ENCODE measurements around the gene HEXB.
"Not testable (repeated sequence)": the region's sequence is repeated elsewhere in the genome, so short reads cannot be mapped to it uniquely, and the experiment has no call there.

Gene HEXB

DNA sequence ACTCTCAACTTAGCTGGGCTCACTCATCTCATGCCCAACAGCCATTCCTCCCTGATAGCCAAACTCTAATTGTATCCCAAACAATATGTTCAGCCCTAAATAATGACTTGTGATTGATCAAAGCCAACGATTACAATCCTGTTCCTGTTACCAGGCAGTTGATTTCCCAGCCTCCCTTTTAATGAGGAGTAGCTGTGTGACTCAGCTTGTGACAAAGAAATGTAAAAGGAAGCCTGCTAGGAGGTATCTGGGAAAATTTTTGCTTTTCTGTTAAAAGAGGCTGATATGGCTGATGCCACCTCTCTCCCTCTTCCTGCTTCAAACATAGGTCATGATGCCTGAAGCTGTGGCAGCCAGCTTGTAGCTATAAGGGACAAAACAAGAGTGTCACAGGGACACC, 24.9 kb upstream of the HEXB start:
- no peak for DNase-seq

DNA sequence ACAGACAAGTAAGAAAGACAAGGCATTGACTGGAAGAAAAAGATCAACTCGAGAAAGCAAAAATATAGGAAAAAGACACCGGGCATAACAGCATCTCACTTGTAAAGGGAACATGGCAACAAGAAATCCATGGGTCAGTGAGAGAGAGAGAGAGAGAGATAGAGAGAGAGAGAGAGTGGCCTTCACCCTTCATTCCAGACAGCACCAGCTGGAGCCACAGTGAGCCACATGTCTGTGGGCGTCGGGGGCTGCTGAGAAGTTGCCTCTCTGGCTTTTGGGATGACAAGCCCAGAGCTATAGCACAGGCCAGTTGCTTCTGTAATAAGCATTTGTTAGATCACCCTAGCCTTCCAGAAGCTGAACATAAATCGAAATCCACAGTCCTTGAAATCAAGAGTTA, 24.2 kb upstream of the HEXB start:
- DNase-seq = no peak

DNA sequence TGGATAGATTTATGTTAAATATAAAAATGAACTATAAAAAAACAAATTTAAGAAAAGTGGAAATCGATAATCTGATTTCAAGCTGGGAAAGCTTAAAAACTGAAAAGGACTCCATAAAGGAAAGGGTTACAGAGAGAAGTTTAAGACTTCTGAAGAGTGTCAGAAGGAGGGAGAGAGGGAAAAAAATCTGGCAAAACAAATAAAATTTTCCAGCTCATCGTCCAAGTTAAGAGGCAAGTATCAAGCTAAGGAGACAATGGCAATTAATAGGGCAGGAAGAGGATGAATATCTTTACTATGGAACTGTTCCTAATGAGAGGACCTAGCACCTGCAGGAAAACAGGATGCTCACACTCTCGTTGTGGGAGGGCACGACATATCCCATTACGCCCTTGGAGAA, 20.5 kb upstream of the HEXB start:
- DNase-seq = no peak

DNA sequence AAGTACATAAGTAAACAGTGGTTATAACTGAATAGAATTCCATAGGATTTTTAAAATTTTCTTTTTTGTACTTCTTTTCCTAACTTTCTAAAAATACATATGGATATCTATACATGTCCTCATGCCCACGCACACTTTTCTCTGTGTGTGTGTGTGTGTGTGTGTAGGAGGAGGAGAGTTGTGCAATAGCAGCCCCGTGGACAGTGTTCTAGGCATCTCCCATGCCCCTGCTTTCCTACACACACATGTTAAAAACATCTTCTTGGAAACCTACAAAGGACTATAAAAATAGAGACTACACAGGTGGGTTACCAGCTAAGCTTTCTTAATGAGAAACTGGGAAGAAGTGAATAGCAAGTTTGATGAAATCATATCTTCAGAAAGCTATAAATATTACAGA, 19.8 kb upstream of the HEXB start:
- no peak for DNase-seq

DNA sequence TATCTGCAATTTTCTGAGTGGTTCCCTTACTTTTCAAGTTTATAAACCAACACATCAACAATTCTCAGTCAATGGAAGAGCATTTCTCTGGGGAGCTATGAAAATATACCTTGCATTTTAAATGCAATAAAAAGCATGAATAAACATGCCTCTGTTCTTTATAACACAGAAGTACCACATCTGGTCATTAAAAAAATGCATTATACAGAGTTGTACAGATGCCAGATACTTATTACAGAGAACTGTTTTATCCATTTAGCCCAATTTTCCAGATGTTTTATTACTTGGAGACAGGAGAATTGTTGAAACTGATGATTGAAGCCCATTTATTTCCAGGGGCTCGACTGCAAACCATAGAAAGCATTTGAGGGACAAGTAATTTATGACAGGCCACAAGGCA, 19.2 kb upstream of the HEXB start:
- DNase-seq = no peak

DNA sequence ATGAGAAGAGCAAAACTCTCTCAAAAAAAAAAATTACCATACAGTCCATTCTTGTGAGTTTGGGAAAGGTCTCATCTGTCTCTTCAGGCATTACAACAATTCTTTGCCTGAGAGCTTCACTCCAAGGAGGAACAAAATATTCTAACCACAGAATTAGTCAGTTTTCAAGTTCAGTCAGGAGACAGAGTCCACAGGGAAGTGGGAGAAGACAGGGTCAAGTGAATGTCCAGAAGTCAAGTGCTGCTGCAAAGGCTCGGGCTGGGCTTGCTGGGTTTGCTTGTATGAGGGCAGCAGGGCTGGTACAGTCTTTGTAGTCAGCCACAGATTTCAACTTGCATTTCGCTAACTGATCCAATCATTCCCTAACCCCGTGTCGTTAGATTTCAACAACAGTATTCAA, 17.6 kb upstream of the HEXB start:
- no peak for DNase-seq

DNA sequence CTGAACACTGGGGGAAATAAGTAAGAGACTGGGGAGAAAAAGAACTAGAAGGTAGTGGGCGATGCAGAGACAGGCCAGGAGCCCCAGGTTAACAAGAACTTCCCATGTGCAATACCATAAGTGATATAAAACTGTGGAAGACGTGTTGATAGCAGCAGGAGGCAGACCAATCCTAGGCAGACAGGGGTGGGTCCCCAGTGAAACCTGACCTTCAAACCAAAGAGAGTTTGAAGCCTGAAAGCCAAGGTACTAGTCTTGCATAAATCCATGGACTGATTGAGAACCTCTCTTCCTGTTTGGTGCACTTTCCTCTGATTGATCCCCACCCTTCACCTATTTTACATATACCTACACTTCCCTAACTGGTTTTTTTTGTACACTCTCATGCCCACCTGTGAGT, 15.2 kb upstream of the HEXB start:
- DNase-seq = no peak

DNA sequence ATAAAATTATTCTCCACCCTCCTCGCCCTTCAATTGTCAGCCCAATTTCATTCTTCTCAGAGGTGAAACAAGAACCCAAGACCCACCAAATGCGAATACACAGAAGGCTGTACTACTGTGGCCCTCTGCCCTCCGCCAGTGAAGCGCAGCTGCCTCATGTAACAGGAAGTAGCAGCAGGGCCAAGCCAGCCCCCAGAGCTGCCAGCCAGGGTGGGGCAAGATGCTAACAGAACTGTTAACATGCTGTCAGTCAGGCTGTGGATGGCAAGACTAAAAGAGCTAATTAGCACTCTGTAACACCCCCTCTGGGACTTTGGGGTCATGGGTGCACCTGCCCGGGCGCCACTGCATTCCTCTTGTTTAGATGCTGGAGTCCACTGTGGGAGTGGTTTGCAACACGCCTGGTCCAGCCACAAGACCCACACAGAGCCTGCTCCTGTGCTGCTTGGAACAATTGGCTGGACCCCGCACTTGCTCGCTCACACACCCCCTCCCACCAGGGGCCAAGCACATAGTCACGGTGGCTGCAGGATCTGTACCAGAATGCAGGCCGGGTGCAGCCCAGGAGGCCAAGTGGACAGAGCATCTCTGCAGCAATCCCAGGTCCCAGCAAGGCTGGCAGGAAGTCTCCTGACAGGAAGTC, 14.5 kb upstream of the HEXB start:
- no peak for DNase-seq

DNA sequence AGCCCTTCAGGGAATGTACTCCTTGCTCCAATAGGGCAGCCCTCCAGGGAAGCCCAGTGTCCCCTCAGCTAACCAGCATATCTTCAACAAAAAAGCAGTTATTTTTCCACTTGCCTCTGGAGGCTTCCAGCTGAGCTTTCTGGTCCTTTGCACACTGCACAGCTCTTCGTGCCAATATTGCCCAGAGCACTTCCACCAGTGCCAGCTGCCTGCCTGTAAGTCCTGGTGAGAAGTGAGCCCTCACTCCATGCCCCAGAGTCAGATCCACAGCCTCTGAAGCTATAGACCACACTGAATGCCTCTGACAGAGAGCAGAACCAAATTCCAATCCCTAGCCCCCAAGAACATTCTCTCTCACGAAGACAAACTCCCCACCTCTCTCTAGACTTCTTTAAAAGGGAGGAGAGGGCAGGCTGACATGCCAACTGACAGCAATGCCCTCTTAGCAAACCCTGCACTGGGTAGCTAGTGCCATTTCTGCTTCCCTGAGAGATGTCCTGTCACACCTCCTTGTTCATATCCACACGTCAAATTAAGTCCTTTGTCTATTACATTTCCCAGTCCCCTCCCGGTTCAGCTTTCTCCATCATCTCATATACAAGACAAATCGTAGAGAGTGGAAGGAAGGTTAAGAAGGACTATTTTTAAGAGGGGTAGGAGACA, 12.7 kb upstream of the HEXB start:
- no peak for DNase-seq

DNA sequence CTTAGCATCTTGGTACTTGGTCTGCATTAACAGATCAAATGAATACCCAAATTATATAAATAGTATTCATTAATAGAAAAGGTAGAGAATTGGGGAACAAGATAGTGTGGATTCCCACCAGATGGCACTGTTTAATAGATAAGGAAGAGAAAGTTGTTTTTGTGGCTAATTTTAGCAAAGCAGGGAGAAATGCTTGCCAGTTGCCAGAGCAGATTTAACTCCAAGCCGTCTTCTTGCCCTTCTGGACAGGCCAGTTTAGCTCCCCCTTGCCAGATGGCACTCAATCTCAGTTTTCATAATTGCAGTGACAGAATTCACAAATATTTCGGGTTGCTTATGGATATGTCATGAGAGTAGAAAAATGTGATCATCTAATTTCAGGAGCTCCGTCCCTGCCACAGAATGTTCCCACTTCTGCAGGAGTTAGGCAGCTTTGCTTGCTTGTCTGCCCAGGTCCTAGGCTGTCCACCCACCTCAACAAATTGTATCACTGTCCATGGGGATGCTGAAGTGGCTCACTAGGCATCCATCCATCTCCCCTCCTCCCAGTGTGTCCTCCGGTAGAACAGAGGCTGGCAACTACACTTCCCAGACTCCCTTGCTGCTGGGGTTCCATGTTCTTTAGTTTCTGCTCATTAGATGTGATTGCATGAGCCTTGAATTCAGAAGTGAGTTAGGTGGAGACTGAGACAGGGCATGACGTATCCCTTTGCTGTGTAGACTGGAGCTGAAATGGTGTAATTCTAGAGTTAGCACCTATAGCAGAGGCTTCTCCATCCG, 11.8 kb upstream of the HEXB start:
- no peak for DNase-seq

DNA sequence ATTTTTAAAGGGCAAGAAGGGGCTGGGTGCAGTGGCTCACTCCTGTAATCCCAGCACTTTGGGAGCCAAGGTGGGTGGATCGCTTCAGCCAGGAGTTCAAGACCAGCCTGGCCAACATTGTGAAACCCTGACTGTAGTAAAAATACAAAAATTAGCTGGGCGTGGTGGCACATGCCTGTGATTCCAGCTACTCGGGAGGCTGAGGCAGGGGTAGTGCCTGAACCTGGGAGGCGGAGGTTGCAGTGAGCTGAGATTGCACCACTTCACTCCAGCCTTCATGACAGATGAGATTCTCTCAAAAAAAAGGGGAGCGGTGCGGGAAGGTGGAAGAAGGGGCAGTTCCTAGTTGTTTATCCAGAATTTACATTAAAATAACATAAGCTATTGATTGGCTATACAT, 8.6 kb upstream of the HEXB start:
- not testable (repeated sequence) for DNase-seq

DNA sequence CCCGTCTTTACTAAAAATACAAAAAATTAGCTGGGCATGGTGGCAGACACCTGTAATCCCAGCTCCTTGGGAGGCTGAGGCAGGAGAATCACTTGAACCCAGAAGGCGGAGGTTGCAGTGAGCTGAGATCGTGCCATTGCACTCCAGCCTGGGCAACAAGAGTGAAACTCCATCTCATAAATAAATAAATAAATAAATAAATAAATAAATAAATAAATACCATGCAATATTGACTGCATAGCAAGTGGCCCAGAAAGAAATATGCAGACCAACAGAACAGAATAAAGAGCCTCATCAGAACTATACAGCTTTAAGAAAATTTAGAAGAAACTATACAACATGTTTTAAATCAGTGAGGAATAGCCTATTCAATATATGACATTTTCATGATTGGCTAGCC, 6.9 kb upstream of the HEXB start:
- DNase-seq = not testable (repeated sequence)

DNA sequence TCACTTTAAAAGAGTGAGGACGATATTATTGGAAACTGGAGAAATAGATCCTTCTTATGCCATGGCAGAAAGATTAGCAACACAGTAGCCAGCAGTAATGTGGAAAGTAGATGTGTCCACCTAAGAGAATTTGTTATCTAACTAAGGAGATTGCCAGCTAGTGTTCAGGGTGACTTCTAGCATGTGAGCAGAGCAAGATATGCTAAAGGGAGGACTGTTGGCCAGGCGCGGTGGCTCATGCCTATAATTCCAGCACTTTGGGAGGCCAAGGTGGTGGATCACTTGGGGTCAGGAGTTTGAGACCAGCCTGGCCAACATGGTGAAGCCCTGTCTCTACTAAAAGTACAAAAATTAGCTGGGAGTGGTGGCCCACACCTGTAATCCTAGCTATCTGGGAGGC, 5.7 kb upstream of the HEXB start:
- not testable (repeated sequence) for DNase-seq

DNA sequence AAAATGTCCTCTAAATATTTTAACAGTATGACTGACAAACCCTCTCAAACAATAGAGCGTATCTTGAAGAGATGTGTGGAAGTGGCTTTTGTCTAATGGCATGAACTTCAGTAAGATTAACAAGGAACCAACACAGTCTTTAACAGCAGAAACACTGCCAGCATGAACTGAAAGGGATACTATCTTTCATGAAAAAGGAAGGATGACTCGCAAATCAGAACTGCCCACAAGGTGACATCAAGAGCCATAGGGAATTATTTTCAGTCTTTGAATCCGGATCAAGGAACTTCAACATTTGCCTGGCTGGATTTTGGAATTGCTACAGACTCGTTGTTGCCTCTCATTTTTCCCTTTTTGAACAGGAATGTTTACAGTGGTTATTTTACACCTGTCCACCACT, 5.1 kb upstream of the HEXB start:
- no peak for DNase-seq

DNA sequence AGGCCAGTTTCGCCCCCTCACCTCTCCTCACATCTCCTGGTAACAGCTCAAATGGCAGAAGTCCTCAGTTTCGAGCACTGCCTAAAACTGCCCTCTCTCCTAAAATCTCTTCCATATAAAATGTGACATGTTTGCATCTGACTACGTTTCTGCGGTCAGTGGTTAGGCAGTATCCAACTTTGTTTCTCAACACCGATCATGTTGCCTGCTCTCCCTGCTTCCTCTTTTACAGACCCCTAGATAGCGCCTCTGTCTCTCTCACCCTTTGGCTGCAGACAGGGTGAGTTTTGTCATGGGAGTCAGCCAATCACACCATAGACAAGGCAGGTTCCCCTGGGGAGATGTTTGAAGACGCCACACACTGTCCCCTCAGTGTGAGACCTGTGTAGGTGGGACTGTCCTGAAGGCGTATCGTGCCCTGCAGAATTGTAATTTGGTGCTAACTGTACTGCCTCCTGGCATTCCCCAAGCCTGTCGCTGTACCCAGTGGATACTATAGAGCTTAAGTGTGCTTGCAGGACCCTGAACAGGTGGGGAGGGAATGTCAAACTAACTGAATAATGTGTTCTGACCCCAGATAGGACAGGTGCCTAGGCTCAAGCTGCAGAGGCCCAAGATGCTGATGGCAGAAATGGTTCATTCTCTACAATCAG, 1.1 kb downstream of the HEXB start:
- no peak for DNase-seq

DNA sequence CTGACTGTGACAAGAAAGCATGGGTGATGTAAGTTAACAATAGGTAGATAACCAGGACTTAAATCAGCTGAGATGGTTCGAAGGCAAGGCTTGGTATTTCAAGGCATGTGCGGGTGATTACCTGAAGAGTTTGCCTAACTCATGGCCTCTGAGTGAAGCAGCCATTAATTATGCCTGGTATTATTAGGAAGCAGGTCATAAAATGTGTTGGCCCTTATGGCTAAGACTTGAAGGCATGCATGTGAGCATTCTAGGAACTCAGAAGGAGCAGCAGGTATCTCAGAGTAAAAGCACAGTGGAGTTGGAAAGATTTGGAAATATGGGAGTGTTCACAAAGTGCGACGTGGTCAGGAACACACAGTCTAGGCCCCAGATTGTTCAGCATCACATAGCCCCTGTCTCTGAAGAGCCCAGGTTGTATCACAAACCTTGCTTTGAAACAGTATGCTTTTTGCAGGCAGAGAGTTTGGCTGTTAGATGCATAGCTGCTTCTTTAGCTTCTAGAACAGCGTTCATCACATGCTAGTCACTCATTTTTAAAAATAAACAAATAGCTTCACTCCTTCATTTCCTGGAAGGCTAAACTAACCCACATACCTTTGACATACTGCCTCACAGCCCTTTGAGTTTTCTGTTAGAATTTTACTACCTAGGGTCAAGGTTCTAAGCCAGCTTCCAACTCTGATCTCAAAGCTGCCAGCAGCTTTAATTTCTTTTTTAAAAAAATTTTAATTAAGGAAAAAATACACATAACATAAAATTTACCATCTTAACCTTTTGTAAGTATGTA, 2.1 kb downstream of the HEXB start:
- DNase-seq = no peak

DNA sequence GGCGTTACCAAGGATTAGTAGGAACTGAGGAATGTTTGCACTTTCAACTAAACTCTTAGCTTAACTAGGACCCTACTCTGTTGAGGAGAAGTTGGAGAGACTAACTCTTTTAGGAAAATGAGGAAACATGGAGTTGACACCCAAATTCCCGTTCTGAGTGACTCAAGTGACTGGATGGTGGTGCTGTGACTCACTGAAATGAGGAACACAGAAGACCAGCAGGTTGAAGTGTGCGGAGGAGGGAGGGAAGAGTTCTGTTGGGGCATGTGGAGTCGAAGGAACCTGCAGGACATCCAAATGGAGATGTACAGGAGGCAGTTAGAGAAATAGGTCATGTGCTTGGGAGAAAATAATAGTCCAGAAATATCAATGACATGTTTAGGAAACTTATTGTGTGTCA, 8.2 kb downstream of the HEXB start:
- no peak for DNase-seq

DNA sequence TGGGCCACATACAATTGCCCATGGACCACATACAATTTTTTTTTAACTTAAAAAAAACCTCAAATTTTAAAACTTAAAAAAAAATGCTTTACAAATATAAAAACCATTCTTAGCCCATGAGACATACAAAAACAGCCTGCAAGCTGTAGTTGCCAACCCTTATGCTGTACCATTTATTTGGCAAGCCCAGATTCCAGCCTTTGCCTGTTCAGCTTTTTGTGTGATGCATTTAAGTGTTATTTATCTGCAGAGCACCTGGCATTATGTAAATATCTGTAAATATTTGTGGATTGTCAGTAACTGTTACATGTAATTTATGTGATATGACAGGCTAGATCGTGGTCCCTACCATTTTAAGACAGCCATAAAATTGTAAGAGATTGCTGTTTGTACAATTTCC, 32.6 kb downstream of the HEXB start:
- no peak for DNase-seq

DNA sequence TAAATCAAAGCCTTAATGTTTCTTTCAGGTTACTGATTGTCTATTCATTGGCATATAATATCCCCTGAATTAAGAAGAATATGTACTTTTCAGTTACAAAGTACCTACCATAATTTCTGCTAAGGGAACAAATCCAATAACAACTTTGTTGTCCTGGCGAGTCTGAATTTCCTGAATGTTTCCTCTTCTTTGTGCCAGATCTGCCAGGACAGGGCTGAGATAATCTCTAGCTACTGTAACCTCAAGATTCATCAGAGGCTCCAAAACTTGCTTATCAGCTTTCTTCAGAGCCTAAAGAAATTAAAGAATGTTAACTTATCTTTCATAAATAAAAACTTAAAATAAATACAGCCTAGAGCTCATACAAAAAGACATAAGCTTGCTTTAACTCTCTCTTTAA, 37.2 kb downstream of the HEXB start:
- no peak for DNase-seq

DNA sequence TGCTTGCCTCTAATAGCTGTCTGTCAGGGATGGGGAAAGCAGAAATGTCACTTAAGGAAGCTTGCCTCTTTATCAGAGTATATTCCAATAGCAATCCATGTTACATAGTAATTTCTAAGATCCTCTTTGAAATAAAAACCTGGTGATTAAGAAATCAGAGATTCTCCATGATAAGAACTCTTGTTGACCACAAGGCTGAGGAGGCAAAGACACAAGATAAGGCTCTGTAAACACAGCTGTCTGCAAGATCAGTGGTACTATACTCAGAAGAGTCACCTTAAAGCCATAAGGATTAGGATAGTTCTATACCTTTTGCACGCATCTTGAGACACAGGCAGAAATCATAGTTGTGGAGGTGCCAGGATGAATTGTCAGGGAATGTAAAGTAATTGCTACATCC, 40.3 kb downstream of the HEXB start:
- DNase-seq = no peak

DNA sequence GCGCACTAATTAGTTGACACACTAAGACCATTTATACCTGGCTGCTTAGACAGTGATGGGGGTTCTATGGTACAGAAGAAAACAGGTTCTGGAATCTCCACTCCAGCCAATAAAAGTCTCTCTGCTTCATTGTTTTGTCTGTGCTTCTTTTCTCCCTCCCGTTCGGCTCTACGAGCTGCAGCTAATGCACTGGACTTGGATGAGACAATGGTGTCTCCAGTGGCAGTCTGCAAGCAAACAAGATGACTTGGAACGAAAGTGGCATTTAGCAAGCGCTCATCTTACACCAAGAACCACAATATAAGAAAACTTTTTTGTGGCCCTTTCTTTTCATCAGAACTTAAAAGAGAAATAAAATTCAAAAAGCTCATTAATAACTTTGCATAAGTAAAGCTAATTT, 51.7 kb downstream of the HEXB start:
- no peak for DNase-seq

DNA sequence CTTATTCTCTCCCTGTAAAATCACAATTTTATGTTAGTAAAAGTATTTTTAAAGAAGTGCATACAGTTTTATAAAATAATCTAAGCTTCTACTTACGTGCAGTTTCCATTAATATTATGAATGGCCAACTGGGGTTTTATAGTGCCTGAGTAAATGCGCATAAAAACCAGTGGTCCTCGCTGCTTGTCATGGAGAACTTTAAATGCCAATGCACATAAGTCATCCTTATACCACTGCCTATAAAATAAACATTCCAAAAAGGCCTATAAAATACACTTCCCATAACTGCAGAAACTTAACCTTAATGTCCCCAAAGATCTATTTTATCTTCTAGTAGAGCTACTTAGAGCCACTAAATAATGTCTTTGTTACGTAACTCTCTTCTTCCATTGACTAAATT, 53.4 kb downstream of the HEXB start:
- DNase-seq = no peak

DNA sequence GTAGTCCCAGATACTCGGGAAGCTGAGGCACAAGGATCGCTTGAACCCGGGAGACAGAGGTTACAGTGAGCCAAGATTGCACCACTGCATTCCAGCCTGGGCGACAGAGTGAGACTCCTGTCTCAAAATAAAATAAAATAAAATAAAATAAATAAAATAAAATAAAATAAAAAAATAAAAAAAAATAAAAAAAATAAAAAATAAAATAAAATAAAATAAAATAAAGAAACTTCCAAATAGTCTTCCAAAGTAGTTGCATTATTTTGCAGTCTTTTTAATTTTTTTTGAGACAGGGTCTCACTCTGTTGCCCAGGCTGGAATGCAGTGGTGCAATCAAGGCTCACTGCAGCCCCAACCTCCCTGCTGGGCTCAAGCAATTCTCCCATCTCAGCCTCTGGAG, 63.7 kb downstream of the HEXB start:
- DNase-seq = not testable (repeated sequence)

Measured in activated T-cell treated with anti-CD3 and anti-CD28 coated beads for 4 hours (primary cell).